ENCODE data around the gene MYOT.

MYOT gene

GRCh38 chr5:137867664-137868063, at the start of gene MYOT:
Gene MYOT (plus strand): TSS chr5:137867860. CDS start chr5:137870652, 2,792 bp downstream.
- DNase-seq, result no peak
- in situ Hi-C loops (cut with MboI; ENCODE audit: low pct_unique_long_range_greater_than_20kb, low sequenced_read_pairs), result no loop called here

- in situ Hi-C loops (cut with MboI; ENCODE audit: low pct_unique_long_range_greater_than_20kb, low sequenced_read_pairs), result no loop called here
Measured at GRCh38 chr5:137819766-137820165, 47.9 kb upstream of the MYOT start.

GRCh38 chr5:137822158-137822764, 45.4 kb upstream of the MYOT start:
- in situ Hi-C loops (cut with MboI; ENCODE audit: low pct_unique_long_range_greater_than_20kb, low sequenced_read_pairs), result no loop called here
- DNase-seq, result peak; percentile 60

More at GRCh38 chr5:137819766-137820165, 47.9 kb upstream of the MYOT start:
- DNase-seq, result no peak

- DNase-seq, result no peak
- in situ Hi-C loops (cut with MboI; ENCODE audit: low pct_unique_long_range_greater_than_20kb, low sequenced_read_pairs), result no loop called here
Measured at GRCh38 chr5:137822984-137823383, 44.7 kb upstream of the MYOT start.

- in situ Hi-C loops (cut with MboI; ENCODE audit: low pct_unique_long_range_greater_than_20kb, low sequenced_read_pairs), result no loop called here
- no peak for DNase-seq
Measured at GRCh38 chr5:137825165-137825564, 42.5 kb upstream of the MYOT start.

GRCh38 chr5:137826067-137826466, 41.6 kb upstream of the MYOT start:
- no peak for DNase-seq
- in situ Hi-C loops (cut with MboI; ENCODE audit: low pct_unique_long_range_greater_than_20kb, low sequenced_read_pairs), result no loop called here

GRCh38 chr5:137828180-137828579, 39.5 kb upstream of the MYOT start:
- in situ Hi-C loops (cut with MboI; ENCODE audit: low pct_unique_long_range_greater_than_20kb, low sequenced_read_pairs), result no loop called here
- no peak for DNase-seq

- in situ Hi-C loops (cut with MboI; ENCODE audit: low pct_unique_long_range_greater_than_20kb, low sequenced_read_pairs), result no loop called here
- no peak for DNase-seq
Measured at GRCh38 chr5:137828664-137829063, 39.0 kb upstream of the MYOT start.

GRCh38 chr5:137831105-137831504, 36.6 kb upstream of the MYOT start:
- in situ Hi-C loops (cut with MboI; ENCODE audit: low pct_unique_long_range_greater_than_20kb, low sequenced_read_pairs), result no loop called here
- no peak for DNase-seq

GRCh38 chr5:137831526-137831925, 36.1 kb upstream of the MYOT start:
- in situ Hi-C loops (cut with MboI; ENCODE audit: low pct_unique_long_range_greater_than_20kb, low sequenced_read_pairs), result no loop called here
- DNase-seq, result no peak

GRCh38 chr5:137832416-137832815, 35.2 kb upstream of the MYOT start:
- no peak for DNase-seq
- in situ Hi-C loops (cut with MboI; ENCODE audit: low pct_unique_long_range_greater_than_20kb, low sequenced_read_pairs), result no loop called here

- in situ Hi-C loops (cut with MboI; ENCODE audit: low pct_unique_long_range_greater_than_20kb, low sequenced_read_pairs), result no loop called here
- DNase-seq, result no peak
Measured at GRCh38 chr5:137833463-137833862, 34.2 kb upstream of the MYOT start.

- DNase-seq, result no peak
- in situ Hi-C loops (cut with MboI; ENCODE audit: low pct_unique_long_range_greater_than_20kb, low sequenced_read_pairs), result no loop called here
Measured at GRCh38 chr5:137834498-137835049, 33.1 kb upstream of the MYOT start.

- DNase-seq, result no peak
- in situ Hi-C loops (cut with MboI; ENCODE audit: low pct_unique_long_range_greater_than_20kb, low sequenced_read_pairs), result no loop called here
Measured at GRCh38 chr5:137836298-137836697, 31.4 kb upstream of the MYOT start.

GRCh38 chr5:137836997-137837396, 30.7 kb upstream of the MYOT start:
- in situ Hi-C loops (cut with MboI; ENCODE audit: low pct_unique_long_range_greater_than_20kb, low sequenced_read_pairs), result no loop called here
- no peak for DNase-seq

GRCh38 chr5:137837491-137838394, 29.9 kb upstream of the MYOT start:
- in situ Hi-C loops (cut with MboI; ENCODE audit: low pct_unique_long_range_greater_than_20kb, low sequenced_read_pairs), result no loop called here
- no peak for DNase-seq

- in situ Hi-C loops (cut with MboI; ENCODE audit: low pct_unique_long_range_greater_than_20kb, low sequenced_read_pairs), result no loop called here
- no peak for DNase-seq
Measured at GRCh38 chr5:137838976-137839375, 28.7 kb upstream of the MYOT start.

- in situ Hi-C loops (cut with MboI; ENCODE audit: low pct_unique_long_range_greater_than_20kb, low sequenced_read_pairs), result no loop called here
Measured at GRCh38 chr5:137842296-137842695, 25.4 kb upstream of the MYOT start.

GRCh38 chr5:137843676-137844299, 23.9 kb upstream of the MYOT start:
- DNase-seq, result no peak
- in situ Hi-C loops (cut with MboI; ENCODE audit: low pct_unique_long_range_greater_than_20kb, low sequenced_read_pairs), result no loop called here

More at GRCh38 chr5:137842296-137842695, 25.4 kb upstream of the MYOT start:
- no peak for DNase-seq

GRCh38 chr5:137845472-137845871, 22.2 kb upstream of the MYOT start:
- in situ Hi-C loops (cut with MboI; ENCODE audit: low pct_unique_long_range_greater_than_20kb, low sequenced_read_pairs), result no loop called here
- no peak for DNase-seq
